HG02938 (cell line): Measurements from ENCODE around the gene PAPPA.

Experiments used
- ATAC-seq: cut with Tn5 transposase; IDR thresholded peaks from one replicate; pipeline ENCODE4 v1.9.1; 2021; ENCODE audit warnings: mild to moderate bottlenecking, moderate library complexity; ENCODE audit not compliant: unreplicated experiment

PAPPA gene

GRCh38 chr9:116335392-116335791 lies 181.8 kb downstream of the PAPPA start:
- no peak for ATAC-seq

GRCh38 chr9:116336133-116336862 lies 182.7 kb downstream of the PAPPA start:
- no peak for ATAC-seq

- no peak for ATAC-seq
These were observed 183.4 kb downstream of the PAPPA start for GRCh38 chr9:116337015-116337414.

- no peak for ATAC-seq
These were observed 186.7 kb downstream of the PAPPA start for GRCh38 chr9:116340270-116340669.

GRCh38 chr9:116342061-116342460 lies 188.5 kb downstream of the PAPPA start:
- ATAC-seq = no peak

- no peak for ATAC-seq
These were observed 189.3 kb downstream of the PAPPA start for GRCh38 chr9:116342941-116343340.

- no peak for ATAC-seq
These were observed 190.8 kb downstream of the PAPPA start for GRCh38 chr9:116344416-116344815.

- ATAC-seq = no peak
These were observed 191.8 kb downstream of the PAPPA start for GRCh38 chr9:116345393-116345792.

- no peak for ATAC-seq
These were observed 192.2 kb downstream of the PAPPA start for GRCh38 chr9:116345817-116346216.

GRCh38 chr9:116349684-116350083 lies 196.1 kb downstream of the PAPPA start:
- no peak for ATAC-seq

- no peak for ATAC-seq
These were observed 196.6 kb downstream of the PAPPA start for GRCh38 chr9:116350213-116350612.

GRCh38 chr9:116352958-116353357 lies 199.4 kb downstream of the PAPPA start:
- no peak for ATAC-seq

GRCh38 chr9:116355153-116355921 lies 201.7 kb downstream of the PAPPA start:
- ATAC-seq = no peak

- no peak for ATAC-seq
These were observed 204.7 kb downstream of the PAPPA start for GRCh38 chr9:116358251-116358650.

GRCh38 chr9:116360016-116360415 lies 206.4 kb downstream of the PAPPA start:
- ATAC-seq = no peak

- ATAC-seq = no peak
These were observed 207.4 kb downstream of the PAPPA start for GRCh38 chr9:116360989-116361388.

- ATAC-seq = no peak
These were observed 208.0 kb downstream of the PAPPA start for GRCh38 chr9:116361547-116361946.

GRCh38 chr9:116362493-116362892 lies 208.9 kb downstream of the PAPPA start:
- ATAC-seq = no peak

- no peak for ATAC-seq
These were observed 211.5 kb downstream of the PAPPA start for GRCh38 chr9:116365056-116365471.

GRCh38 chr9:116366241-116366640 lies 212.7 kb downstream of the PAPPA start:
- no peak for ATAC-seq

- no peak for ATAC-seq
These were observed 215.1 kb downstream of the PAPPA start for GRCh38 chr9:116368680-116369079.

- ATAC-seq = no peak
These were observed 216.1 kb downstream of the PAPPA start for GRCh38 chr9:116369706-116370105.
